OCI-LY7 (cell line): Measurements from ENCODE around the gene TACO1.

ENCODE experiments used
- CTCF ChIP-seq: fragments of 200-600 bp; sonication (generic); conservative IDR thresholded peaks from 2 replicates; pipeline ENCODE4 v1.5.1; 2014; ENCODE audit warnings: mild to moderate bottlenecking, antibody characterized with exemption, low read length, moderate library complexity, mixed read lengths
- EZH2phosphoT487 ChIP-seq: fragments of 200-600 bp; sonication (generic); IDR thresholded peaks from 2 replicates; pipeline ENCODE4 v1.6.1; 2018; ENCODE audit warnings: low read depth, borderline replicate concordance, mild to moderate bottlenecking, mixed run types, antibody characterized with exemption, low read length, moderate library complexity, mixed read lengths

DNA sequence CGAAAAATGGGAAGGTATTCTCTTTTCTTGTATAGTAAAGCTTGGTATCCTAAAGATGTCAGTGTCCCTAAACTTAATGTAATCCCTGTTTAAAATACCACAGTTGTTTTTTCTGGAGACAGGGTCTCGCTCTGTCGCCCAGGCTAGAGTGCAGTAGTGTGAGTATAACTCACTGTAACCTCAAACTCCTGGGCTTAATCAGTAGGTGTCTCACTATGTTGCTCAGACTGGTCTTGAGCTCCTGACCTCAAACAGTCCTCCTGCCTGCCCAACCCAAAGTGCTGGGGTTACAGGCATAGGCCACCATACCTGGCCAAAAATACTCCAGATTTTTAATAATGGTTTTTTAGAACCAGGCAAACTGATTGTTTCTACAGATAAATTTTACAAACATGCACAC, 42.3 kb upstream of the TACO1 start:
- TF ChIP-seq CTCF, result no peak
- TF ChIP-seq EZH2phosphoT487, result no peak
